IPS-NIHi11 (cell line): Measurements from ENCODE around the gene ADORA1.
A peak's percentile ranks its signal among the peaks of the same experiment; 100 is the strongest.

ENCODE experiments used
- DNase-seq: peaks from one replicate; pipeline ENCODE4 v3.0.0; 2012; ENCODE audit warnings: mixed read lengths, low spot score

Gene ADORA1

GRCh38 chr1:203186446-203187303 is 59.1 kb downstream of the ADORA1 start, which contains the start of gene CHI3L1:
CHI3L1 (minus strand) TSS chr1:203186704; CDS start chr1:203186623, 81 bp downstream.
- peak; percentile 51 for DNase-seq

DNA sequence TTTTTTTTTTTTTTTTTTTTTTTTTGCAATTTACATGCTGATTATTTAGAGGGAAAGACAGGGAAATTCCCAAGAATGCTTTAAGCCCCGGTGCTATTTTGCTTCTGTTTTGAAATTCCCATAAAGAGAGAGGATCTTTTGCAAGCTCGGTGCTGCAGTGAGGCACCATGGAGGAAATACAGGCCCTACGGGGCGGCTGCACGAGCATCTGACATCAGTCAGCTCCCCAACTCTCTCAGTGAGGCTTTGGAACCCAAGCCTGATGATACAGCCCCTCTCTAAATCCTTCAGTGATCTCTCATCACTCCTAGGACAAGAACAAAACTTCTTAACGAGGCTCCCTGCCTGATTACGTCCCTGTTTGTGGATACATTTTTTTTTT is 59.8 kb downstream of the ADORA1 start:
- DNase-seq, result no peak

- no peak for DNase-seq
Observed at GRCh38 chr1:203187689-203188264, 60.3 kb downstream of the ADORA1 start.

DNA sequence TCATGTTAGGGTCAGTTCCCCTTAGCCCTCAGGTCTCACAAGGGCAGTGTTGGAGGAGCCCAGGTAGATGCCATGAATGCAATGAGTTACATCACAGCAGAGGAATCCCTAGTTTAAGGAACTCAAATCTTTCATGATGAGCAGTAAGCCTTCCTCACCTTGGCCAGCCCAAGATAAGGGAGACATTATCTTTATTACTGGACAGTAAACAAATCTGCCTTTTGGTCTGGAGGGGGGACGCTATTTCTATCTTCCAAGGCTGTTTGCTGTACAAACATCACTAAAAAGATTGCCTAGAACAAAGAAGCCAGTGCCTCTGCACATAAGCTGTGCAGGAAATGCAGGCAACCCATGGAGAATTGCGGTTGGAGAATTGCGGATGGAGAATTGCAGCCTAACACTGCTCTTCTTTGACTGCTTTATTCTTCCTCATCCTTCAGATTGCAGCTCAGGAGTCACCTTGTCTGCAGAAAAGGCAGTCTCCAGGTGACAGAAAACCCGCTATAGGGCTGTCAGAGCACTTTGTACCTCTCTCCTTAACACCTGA is 61.2 kb downstream of the ADORA1 start:
- no peak for DNase-seq

- DNase-seq, result no peak
Observed at GRCh38 chr1:203189951-203190352, 62.4 kb downstream of the ADORA1 start.

DNA sequence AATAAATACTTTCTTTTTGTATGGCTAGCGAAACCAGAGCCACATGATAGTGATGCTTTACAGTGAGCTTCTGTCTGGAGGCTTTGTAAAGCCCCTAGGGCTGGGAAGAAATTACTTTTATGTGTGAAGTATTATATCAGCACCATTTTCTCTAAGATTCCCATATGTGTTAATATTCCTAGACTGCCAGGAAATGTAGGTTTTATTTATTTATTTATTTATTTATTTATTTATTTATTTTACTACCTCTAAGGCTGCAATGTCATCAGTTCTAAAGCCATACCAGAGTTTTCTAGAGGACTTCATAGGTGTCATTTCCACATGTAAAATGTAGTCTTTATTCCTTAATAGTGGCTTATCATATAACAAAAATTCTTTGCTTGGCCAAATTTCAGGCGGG is 63.4 kb downstream of the ADORA1 start:
- no peak for DNase-seq

- DNase-seq, result no peak
Observed at GRCh38 chr1:203196371-203196770, 68.8 kb downstream of the ADORA1 start.

GRCh38 chr1:203197625-203198024 is 70.1 kb downstream of the ADORA1 start:
- no peak for DNase-seq

DNA sequence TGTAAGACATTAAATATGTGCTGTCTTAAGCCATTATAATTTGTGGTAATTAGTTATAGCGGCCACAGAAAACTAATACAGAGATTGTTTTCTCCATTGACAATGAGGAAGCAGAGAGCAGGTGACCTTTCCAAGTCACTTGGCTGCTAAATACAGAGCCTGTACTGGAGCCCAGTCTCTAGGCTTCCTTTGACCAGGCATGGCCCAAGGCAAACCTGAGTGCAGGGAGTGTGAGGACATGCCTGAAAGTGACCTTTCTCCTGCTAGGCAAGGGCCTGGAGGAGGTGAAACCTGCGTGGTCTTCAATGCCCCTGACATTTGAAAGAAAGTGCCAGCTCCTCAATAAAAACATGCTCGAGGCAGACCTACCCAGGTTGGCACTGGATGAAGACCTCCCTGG is 71.5 kb downstream of the ADORA1 start:
- no peak for DNase-seq

DNA sequence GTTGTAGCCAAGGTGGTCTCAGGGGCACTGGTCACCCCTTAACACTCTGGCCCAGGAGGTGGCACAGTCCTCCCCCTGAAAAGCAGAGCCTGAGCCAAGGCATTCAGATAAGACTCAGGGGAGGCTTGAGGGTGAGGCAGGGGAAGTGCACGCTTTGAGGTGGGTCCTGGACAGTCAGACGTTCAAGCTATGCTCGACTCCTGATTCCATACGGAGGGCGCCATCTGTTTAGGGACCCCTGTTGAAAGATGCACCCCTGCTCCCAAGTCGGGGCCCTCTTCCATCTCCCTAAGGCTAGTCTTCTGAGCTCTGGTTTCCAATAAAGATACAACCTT is 71.9 kb downstream of the ADORA1 start:
- DNase-seq, result no peak

- DNase-seq, result no peak
Observed at GRCh38 chr1:203199816-203200571, 72.5 kb downstream of the ADORA1 start.

DNA sequence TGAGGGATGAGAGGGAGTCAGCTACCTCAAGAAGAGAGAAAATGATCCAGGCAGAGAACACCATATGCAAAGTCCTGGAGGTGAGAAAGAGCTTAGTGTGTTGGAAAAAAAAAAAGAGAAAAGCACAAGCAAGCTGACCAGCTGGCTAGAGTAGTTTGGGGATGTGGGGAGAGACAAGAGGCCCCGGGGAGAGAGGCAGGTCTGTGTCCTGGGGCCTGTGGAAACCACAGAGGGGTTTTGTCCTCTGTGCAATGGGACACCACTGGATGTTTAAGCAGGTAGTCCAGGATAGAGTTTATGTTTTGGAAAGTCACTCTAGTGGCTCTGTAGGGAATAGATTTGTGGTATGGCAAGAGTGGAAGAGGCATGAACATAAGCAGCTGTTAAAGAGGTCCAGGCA is 73.4 kb downstream of the ADORA1 start:
- no peak for DNase-seq

DNA sequence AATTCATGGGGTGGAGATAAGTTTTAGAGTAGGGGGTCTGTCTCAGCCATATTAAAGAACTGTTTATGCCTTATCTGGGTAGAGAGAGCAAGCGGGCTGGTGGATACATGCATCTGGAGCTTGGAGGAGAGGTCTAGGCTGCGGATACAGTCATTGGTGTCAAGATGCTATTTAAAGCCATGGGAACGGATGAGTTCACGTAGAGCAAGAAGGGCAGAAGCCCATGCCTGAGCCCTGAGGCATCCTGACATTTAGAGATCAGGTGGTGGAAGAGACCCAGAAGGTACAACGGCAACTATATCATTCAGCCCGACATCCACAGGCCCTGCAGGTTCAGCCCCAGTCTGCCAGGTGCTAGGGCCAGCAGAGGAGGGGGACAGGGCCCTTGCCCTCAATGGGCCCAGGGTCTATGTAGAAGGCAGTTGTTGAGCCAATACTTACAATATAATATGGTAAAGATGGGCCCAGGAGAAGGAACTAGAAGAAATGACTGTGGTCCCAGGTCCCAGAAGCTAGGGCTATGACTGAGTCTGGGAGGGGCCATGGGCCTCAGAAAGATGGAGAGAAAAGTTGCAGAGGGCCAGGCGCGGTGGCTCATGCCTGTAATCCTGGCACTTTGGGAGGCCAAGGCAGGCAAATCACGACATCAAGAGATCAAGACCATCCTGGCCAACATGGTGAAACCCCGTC is 74.1 kb downstream of the ADORA1 start:
- DNase-seq, result no peak

GRCh38 chr1:203202431-203203245 is 75.1 kb downstream of the ADORA1 start:
- no peak for DNase-seq

GRCh38 chr1:203204756-203205155 is 77.2 kb downstream of the ADORA1 start:
- DNase-seq, result no peak

- DNase-seq, result no peak
Observed at GRCh38 chr1:203206129-203206687, 78.7 kb downstream of the ADORA1 start.

DNA sequence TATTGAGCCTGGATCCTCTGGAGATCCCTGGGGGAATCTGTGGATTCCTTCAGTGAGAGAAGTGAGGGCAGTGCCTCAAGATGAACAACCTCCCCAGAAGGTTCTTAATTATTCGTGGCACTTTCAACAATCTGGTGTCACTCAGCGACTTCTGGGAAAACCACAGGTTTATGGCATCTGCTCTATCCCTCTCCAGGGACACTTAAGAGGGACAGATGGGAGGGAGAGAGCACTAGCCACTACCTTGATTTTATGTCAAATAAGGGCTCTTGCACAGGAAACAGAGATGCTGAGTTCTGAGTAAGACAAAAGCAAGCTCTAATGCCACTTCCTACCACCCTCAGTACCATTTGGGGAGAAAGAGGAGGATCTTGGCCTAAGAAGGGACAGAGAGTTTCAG is 80.2 kb downstream of the ADORA1 start:
- DNase-seq, result no peak

DNA sequence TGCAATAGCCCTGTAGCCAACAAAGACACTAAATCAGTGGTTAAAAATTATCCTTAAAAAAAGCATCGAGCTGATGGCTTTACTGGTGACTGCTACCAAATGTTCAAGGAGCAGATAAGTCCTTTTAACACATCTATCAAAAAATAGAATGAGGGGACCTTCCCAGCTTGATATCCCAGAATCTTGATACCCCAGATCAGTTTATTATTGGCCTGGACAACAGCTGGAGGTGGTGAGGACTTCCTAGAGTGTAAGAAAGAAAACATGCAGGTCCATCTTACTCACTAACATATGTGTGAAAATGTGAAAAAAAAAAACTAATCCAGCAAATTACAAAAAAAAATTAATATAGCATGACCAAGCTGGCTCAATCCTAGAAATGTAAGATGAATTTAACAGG is 80.7 kb downstream of the ADORA1 start:
- DNase-seq, result no peak

- DNase-seq, result no peak
Observed at GRCh38 chr1:203210350-203210749, 82.8 kb downstream of the ADORA1 start.

DNA sequence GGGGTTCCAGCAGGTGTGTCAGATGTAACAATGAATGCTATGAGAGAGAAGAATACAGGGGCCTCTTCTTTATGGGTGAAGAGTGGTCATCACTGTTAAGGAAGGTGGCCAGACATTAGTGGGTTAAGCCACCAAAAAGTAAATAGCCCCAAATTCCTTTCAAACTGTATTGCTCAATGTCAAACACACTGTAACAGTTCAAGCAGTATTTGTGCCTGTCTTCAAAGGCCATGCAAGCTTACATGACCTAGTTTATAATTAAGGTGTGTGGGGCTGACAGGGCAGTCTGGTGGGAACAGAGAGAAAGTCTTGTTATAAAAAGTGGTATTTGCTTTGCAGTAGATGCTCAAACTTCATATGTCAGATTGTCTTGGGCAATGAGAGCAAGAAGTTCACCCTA is 83.5 kb downstream of the ADORA1 start:
- DNase-seq, result no peak

DNA sequence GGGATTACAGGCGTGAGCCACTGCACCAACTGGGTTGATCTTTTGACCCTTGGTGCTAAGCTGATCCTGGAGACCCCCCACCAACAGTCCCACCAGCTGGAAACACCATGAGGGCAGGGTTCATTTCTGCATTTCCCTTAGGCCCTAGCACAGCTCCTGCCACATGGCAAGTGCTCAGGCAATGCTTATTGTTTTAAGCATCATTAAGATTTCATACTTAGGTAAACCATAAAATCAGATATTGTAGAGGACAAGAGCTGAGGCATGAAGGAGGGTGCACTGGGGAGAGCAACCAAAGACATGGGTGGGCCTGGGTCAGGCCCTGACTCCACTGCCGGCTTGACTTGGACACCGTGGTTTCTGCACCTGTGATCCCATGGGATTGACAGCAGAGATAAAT is 84.3 kb downstream of the ADORA1 start:
- no peak for DNase-seq
